UCSD-AML1 (cell line): ENCODE data around the gene YES1.
"Not testable (repeated sequence)": the region's sequence is repeated elsewhere in the genome, so short reads cannot be mapped to it uniquely, and the experiment has no call there.

Experiments
- DNase-seq: peaks from one replicate; lab custom pipeline; 2025; ENCODE audit not compliant: unreplicated experiment; lab: John Stamatoyannopoulos, UW

Gene YES1

DNA sequence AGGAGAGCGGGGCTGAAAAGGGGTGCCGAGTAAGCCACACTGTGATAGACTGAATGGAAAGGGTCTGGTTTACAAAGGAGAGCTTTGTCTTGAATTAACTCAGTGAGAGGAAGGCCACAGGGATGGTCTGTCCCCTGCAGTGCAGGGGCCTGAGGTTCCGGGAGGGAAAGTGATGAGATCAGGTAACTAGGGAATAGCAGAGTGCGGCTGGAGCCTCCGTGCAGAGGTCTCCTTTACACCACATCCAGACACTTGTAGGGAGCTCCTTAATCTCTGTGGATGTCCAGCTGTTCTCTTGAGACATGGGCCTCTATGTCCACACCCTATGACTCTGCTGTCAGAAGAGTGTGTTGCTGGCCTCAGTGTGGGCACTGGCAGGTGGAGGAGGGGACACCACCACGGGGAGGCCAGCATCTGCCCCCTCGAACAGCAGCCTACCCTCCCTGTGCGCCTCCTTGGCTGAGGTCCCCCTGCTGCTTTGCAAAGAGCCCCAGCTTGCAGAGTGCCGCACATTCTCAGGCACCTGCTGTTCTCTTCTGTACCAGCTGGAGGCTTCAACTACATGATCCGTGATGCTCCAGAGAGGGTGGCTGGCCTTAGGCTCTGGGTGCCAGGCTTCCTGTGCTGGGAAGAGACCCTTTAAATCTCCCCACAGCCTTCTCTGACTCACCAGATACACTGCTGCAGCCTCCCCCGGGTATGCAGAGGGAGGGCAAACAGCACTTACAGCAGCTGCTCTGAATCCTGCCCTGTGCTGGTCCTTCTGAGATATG is 125.5 kb downstream of the YES1 start:
- DNase-seq = no peak

- DNase-seq = no peak
These were observed 126.6 kb downstream of the YES1 start for GRCh38 chr18:685438-685837.

- DNase-seq = no peak
These were observed 128.5 kb downstream of the YES1 start for GRCh38 chr18:683531-683930.

DNA sequence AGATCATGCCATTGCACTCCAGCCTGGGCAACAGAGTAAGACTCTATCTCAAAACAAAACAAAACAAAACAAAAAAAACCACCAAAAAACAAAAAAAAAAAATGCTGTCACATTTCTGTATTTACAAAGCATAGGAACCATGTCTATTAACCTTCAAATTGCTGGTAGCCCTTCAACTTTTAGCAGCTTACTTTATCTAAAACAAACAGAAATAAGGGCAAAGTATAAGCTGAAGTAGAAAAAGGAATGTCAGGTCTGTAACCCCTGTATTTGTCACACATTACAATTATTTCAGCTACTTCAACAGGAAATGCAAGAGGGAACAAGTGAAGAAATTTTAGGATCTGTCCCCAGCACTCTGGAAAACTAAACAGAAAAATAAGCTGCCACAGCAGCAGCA is 129.2 kb downstream of the YES1 start:
- DNase-seq = no peak

- not testable (repeated sequence) for DNase-seq
These were observed 129.6 kb downstream of the YES1 start for GRCh38 chr18:682416-682815.

DNA sequence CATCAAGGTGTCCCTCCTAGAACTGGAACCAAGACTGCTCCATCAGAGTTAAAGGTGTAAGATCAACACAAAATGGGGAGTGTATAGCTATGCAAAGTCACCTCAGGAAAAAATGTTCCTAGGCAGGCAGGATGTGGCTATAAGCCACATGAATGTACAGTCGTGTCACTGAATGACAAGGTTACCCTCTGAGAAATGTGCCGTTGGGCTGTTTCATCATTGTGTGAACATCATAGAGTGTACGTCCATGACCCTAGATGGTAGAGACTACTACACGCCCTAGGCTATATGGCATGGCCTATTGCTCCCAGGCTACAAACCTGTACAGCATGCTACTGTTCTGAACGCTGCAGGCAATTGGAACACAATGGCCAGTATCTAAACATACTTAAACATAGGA is 130.1 kb downstream of the YES1 start:
- DNase-seq = peak; percentile 56

GRCh38 chr18:680392-680791 is 131.7 kb downstream of the YES1 start:
- no peak for DNase-seq

GRCh38 chr18:679516-679915 is 132.5 kb downstream of the YES1 start:
- no peak for DNase-seq

DNA sequence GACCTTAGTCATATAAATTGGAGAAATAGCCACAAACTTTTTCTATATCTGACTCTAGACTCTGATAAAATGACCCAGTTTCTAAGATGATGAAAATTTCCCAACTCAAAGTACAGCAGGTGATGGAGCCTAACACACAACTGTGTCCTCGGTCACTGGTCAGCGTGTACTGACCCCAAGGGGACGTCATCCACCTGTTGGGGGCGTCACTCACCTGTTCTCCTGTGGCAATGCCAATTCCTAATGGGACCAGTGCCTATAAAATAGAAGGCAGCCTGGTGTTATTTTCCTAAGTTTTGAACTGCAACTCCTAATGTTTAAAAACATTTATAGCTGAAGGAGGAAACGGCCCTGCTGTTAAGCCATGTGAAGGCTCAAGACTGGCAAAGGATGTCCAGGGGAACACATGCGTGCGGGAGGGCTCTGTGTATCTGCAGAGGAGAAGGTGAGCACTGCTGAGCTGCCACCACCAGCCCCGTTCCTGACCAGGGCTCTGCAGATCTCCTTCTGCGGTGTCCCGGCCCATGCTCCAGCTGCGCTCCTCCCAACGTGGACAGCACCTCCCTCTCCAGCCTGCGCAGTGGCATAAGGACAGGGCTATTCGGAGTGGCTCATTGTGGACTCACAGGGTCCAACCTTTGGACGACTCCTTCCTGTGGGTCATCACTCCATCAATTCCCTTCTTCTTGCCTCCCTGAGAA is 133.4 kb downstream of the YES1 start:
- no peak for DNase-seq

DNA sequence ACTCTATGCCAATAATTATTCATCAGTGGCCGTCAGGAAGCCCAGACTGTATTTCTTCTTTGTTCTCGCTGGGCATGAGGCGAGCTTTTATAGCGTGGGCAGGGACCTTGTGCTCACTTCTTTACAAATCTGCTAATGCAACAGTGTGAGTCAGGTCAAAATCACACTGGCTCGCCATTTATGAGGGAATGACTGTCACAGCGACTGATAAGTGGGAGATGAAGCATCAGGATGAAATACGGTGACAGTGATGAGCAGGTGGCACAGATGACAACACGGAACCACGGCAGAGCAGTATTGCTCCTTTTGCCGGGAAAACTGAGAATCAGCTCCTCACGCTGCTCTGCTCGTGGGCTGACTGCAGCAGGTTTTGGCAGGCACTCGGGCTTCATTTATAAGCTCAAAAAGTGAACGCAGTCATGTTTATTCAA is 134.1 kb downstream of the YES1 start:
- no peak for DNase-seq

GRCh38 chr18:677145-677544 is 134.9 kb downstream of the YES1 start:
- DNase-seq = no peak

- DNase-seq = no peak
These were observed 135.3 kb downstream of the YES1 start for GRCh38 chr18:676736-677135.

DNA sequence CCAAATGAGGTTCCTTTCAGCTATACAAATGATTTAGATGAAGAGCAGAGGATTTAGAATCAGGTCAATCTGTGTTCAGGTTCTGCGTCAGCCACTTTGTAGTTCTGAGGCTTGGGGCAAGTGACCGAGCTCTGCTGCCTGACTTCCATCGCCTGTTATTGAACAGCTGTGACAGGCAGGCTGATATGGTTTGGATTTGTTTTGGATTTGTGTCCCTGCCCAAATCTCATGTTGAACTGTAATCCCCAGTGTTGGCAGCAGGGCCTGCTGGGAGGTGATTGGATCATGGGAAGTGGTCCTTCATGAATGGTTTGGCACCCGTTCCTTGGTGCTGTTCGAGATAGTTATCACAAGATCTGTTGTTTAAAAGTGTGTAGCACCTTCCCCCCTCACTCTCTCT is 136.0 kb downstream of the YES1 start:
- DNase-seq = no peak

- no peak for DNase-seq
These were observed 136.7 kb downstream of the YES1 start for GRCh38 chr18:675307-675706.

- no peak for DNase-seq
These were observed 138.3 kb downstream of the YES1 start for GRCh38 chr18:673769-674168.

DNA sequence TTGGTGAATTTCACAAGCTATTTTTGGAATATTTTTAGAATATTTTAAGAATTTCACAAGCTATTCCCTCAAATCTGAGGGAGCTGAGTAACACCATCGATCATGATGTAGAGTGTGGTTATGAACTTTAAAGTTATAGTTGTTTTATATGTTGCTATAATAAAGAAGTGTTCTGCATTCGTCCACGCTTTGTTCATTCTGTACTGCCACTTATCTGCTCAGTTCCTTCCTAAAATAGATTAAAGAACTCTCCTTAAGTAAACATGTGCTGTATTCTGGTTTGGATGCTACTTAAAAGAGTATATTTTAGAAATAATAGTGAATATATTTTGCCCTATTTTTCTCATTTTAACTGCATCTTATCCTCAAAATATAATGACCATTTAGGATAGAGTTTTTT is 138.7 kb downstream of the YES1 start:
- no peak for DNase-seq
